SKM-1 (cell line): ENCODE measurements around the gene PDE9A.

ENCODE experiments used
- DNase-seq: peaks from one replicate; lab custom pipeline; 2025; ENCODE audit not compliant: unreplicated experiment; lab: John Stamatoyannopoulos, UW

The PDE9A gene

DNA sequence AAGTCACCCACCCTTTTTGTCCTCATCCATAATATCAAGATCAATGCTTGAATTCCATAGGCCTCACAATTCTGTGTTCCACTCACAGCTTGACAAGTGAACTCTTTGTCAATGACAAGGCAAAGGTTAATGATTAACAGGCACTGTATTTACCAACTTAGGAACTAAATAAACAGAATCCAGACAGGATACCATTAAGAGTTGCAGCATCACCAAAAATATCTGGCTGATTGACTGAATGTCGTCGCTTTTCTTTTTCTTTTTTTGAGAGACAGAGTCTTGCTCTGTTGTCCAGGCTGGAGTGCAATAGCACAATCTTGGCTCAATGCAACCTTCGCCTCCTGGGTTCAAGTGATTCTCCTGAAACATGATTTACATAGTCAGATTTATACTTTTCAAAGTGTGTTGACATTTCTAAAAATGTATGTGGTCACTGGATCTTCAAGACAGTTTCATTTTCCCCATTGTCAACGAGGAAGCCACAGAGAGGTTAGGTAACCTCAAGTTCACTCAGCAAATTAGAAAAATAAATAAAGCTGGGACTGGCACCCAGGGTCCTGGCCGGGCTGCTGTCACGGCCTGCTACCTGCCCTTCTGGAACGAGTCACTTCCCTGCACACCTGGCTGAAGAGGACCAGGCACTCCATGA, 81.0 kb downstream of the PDE9A start:
- DNase-seq: no peak

DNA sequence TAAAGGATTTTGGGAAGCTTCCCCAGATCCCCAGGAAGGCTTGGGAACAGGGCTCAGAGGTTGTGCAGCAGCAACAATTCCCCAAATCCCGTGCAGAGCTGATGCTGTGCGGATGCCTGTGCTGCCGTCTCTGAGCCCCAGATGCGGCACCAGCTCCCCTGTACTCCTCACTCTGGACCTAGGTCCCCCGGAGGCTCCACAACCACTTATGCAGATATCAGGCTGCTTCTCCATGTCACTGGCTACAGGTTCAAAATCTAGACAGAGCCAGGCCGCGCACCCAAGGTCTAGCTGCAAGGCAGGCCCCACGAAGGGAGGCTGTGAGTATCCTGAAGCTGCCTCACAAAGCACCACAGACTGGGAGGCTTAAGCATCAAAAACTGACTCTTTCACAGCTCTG, 81.6 kb downstream of the PDE9A start:
- DNase-seq: no peak

DNA sequence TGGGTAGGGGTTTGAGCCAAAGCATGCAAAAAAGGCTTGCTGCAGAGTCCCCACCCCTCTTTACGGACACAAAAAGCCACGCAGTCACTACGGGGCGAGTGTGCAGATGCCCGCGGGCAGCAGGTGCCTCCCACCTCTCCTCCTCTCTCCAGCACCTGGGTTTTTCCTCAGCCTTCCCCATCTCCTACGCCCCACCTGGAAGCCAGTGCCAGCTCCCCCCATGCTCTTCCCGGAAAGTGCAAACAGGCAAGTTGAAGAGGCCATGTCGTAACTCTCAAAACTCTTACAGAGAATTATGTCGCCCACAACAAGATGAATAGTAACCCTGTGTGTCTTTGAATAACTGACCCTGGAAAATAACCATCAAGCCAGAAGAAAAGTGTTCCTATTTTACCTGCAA, 82.5 kb downstream of the PDE9A start:
- no peak for DNase-seq

DNA sequence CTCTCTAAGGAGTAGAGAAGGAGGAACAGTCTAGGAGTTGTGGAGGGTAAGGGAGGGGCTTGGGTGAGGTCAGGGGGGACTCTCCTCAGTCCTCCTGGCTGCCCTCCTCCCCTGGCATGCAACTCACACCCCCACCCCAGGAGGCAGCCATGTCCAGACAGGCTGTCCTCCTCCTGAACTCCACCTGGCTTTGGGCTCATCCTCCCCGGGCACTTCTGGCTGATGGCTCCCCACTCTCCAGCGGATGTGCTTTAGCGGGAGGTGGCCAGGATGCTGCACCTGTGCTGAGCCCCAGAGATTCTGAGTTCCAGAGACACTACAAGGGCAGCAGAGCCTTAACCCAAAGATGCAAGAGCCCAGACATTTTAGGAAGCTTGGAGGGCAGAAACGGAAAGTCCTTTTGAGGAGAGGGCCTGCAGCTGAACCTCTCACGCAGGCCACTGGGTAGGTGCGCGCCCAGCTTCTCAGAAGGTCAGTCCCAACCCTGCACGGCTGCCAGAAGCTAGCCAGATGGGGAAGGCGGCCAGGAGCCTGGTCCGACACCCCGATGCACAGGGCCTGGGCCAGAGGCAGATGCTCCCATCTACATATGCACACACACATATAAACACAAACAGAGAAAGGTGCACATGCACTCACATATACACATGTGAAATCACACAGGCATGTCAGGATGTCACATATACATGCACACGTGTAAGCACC, 83.4 kb downstream of the PDE9A start:
- DNase-seq: no peak

DNA sequence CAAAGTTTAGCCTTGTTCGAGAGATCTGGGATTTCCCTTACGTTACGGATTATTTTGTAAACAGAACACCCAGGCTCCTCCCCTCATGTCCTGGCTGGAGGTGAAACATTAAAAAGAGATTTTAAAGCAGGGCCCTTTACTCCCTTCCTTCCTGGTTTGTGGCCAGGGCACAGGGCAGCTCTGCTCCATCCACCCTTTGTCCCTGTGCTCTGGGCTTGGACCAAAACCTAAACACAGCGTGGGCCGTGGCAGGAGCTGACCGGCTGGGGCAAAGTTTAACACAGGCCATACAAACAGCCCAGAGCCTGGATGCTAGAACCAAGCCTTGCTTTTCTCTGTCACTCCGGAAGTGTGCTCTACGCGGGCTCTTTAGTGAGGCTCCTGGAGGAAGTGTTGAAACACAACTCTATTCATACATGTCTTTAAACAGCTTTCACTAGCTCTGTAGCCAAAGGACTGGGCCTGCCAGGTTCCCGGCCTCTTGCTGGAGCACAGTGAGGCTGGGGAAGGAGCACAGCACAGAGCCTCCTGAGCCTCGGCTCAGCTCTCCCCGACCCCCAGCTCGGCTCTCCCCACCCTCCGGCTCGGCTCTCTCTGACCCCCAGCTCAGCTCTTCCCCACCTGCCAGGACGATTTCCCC, 84.7 kb downstream of the PDE9A start:
- DNase-seq: peak; percentile 16

DNA sequence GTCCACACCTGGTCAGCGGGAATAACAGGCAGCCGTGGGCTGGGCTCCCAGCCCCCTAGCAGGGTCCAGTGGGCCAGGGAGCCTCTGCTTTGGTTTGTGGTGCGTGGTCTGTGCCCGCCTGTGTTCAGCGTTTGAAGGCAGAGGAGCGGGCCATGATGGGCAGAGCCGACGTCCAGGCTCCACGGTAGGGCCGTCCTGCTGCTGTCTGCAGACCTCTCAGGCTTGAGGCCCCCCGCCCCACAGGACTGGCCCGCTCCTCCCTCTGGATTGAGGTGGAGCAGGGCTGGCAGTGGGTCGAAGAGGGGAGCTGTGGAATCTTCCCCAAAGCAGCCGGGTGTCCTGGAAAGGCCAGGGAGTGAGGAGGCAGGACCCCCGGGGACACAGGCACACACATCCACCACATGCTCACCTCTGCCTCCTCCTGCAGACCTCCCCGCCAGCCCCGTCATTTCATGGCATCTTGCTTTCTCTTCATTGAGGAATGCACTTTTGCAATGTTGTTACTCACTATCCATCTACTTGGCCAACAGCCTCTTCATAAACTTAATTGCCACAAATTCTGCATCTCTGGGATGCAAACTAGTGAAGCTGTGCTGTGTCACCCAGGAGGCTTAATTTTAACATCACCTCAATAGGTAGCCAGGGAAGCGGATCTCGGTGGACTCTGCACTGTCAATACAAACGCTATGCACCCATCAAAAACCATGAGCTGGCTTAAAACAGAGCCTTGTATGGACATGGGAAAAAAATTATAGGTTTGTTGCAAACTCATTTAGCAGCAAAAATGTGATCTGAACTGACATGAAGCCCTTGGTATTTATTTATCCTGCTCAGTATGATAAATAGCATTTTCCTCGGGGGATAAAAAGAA, 85.9 kb downstream of the PDE9A start:
- no peak for DNase-seq

DNA sequence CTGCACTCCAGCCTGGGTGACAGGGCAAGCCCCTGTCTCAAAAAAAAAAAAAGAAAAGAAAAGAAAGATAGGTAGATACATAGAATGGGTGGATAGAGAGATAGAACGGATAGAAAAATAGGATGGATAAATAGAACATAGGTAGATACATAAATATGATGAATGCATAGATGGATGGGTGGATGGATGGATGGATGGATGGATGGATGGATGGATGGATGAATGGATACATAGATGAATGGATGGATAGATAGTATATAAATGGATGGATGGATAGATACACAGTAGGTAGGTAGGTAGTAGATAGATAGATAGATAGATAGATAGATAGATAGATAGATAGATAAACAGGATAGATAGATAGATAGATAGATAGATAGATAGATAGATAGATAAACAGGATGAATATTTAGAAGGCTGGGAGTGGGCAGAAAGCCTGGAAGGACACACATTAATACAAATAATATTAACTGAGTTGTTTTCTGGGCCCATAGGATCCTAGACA, 87.0 kb downstream of the PDE9A start:
- DNase-seq: no peak

DNA sequence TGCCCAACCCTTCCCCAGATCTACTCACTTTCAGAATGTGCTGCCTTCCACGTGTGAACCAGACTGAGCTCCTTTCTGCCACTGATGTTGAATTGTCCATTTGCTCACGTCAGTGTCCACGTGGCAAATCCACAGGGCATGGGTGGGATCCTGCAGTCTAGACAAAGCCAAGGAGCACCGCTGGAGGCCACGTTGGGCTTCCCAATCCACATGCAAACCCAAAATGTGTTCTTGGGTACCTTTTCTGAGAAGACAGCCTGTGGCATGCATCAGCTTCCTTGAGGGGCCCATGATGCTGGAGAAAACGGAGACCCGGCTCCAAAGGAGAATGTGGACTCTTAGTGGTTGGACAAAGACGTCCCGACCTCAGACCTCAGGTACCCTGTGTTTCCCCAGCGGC, 87.6 kb downstream of the PDE9A start:
- DNase-seq: no peak

DNA sequence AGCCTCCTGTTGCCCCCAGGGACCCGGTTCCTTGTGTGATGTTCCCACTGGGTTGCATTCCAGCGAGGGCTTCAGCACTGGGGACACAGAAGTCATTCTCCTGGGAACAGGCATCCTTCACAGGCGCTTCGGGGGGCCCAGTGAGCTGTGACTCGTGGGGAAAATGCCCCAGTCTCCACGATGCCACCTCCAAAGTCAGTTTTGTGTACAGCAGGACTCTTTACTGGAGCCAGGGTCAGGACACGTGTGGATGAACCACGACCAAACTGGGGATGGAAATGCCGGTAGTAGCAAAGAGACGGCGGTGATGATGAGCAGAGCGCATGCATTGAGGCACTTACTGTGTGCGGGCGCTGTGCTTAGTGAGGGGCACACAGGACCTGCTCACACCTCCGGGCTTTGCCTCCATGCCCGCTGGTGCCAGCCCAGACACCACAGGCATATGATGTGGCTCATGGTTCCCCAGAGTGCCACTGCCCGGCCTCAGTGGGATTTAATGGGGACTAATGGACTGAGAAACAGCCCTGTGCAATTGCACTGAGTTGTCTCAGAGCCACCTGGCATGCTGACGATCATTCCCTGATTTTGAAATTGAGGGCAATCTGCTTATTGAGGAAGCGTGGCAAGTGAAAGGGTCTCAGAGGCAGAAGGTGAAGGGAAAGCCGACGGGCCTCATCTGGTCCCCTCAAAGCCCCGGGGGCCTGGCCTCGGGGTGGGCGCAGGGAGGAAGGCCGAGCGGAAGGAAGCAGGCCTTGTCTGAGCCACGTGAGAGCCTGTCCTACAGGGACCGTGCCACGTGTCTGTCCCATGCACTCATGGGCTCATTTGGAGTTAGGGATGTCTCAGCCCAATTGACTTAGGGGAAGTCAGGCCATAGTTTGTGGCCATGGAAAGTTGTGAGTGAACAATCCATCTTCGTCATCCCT, 91.4 kb downstream of the PDE9A start:
- no peak for DNase-seq

DNA sequence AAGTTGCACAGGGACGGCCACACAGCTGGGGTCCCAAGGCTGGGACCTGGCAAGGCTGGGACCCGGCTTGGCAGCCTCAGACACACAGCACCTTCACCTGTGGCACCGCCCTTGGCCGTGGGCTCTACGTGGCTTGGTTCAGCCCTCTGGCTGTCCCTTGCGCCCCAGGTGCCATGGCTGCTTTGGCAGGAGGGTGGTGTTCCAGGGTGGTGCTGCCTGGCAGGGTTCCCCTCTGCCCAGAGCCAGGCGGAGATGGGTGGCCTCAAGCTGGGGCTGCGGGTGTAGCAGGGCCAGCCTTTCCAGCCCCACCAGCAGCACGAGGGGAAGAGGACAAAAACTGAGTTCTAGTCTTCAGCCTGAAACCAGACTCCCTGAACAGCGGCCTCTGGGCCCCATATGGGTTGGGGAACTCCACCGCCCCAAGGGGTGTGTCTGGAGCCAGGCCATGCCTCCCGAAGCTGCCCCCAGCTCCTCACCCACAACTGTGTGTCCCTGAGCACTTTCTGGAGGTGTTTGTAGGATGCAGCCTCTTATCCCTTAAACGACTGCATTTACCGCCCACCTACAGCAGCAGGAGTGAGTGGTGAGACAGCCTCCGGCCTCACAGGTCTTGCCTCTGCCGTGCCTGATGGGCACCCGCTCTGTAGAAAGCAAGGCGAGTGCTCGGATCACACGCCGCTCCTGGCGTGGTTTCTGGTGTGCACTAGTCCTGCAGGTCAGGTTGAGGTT, 92.3 kb downstream of the PDE9A start:
- no peak for DNase-seq

DNA sequence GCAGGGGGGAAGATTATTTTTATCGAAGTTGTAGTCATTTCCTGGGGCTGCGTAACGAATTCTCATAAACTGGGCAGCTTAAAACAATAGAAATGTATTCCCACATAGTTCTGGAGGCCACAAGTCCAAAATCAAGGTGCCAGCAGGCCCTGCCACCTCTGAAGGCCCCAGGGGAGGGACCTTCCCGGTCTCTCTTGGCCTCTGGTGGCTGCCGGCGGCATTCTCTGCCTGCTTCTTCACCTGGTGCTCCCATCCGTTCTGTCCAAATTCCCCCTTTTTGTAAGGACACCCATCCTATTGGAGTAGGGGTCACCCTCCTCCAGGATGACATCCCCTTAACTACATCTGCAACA, 92.8 kb downstream of the PDE9A start:
- no peak for DNase-seq

DNA sequence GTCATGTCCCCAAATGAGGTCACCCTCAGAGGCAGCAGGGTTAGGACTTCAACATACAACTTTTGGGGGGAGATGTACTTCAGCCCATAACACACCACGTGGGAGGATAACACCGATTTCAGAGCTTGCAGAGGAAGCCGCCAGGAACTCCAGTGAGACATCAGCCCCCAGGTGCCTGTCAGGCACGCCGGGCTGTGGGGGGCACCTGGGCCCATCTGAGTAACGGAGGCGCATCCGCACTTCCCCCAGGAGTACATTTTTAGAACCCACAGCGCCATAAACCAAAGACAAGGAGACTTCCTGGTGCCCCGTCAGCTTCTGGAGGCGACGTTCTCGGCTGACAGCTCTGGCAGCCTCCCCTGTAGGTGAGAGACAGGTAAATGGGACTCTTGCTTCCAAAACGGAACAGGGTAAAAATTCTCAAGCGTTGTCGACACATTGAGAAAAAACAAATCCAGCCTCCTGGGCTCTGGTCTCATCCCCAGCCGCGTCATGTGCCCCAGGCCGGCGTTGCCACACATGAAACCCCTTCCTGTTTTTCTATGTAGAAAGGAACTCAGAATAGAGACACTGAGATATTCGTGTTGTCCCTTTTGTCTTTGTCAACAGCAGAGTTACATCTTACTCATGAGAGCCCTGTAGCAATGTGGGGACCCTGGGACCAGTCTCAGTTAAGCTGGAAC, 93.3 kb downstream of the PDE9A start:
- DNase-seq: peak; percentile 7

DNA sequence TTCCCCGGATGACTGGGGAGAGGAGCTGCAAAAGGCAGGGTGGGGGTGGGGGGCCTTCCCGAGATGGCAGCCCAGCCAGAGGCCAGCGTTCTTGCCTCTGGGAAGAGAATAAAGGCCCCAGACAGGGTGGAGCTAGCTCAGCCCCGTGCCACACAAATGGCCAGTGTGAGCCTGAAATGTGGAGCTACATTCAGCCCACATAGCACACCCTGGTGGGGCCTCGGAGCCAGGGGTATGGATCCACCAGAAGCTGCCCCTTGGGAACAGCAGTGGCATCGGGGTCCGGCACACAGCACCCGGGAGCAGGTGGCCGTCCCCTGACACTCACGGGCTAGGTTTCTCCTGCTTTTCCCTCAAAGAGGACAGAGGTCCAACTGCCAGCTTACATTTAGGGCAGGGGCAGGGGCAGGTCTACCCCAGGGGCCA, 93.9 kb downstream of the PDE9A start:
- no peak for DNase-seq

DNA sequence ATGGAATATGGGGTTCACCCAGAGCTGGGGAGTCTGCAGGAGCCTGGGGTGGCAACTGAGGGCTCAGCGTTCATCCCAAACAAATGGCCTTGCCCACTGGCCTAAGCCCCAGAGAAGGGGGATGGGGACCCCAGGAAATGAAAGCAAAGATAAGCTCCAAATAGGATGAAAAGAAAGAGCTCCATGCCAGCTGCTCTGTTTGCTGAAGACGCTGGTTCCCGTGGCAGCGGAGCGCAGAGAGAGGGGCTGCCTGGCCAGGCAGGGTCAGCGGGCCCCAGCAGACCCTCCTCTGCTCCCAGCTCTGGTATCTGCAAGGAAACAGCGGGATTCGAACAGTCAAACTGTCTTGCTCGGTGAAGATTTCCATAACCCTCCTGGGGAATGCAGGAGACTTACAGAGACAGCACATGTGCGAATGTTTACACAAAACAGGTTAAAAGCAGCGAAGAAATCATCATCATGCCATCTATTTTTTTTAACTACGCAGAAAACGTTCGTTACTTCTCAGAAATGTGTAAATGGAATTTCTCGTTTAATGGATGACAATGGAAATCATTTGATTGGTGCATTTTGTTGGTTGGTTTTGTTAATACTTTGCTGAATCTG, 94.4 kb downstream of the PDE9A start:
- no peak for DNase-seq

DNA sequence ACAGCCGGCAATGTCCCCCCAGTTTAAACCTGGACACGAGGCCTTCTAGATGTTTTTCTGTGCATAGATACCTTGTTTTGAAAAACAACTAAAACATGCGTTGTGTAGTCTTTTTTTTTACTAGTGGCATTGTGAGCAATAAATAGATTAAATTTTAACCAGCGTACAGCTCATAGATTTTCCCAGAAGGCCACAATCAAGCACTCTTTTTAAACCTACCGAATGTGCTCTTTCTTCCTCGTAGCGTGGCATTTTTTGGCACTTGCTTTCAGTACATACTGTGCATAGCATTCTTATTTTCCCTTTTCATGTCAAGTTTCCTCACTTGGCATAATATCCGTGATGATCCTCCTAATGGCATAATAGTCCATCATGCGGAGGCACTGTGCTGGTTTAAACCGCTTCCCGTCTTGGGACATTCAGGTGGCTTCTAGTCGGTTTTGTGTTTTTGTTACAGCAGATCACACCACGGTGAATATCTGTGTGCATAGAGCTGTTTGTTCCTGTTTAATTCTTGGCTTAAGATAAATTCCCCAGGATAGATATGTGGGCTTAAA, 95.3 kb downstream of the PDE9A start:
- DNase-seq: no peak

DNA sequence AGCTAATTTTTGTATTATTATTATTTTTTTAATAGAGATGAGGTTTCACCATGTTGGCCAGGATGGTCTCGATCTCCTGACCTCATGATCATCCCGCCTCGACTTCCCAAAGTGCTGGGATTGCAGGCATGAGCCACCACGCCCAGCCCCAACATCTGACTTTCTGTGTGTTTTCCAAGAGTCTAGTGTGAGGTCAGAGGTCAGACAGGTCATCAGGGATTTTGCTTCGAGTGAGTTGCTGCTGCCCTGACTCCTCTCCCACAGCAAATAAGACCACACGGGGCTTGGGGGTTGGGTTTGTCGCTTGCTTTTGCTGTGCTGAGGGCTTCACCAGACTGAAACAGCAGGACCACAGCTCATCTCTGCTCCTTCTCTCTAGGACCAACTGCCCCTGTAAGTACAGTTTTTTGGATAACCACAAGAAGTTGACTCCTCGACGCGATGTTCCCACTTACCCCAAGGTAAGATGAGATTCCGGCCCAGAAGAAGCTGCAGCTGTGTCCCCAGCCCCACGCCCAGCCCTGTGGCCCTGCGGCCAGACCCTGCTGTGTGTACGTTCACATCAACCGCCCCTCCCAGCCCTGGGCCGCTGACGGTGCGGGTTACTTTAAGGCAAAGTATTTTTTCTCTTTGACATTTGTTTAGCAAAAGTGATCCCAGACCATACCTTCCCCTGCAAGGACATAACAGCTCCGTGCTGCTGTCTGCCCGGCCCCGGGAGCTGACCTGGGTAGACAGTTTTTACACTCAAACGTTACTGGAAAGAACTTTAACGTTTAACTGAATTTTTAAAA, 97.5 kb downstream of the PDE9A start:
- no peak for DNase-seq

DNA sequence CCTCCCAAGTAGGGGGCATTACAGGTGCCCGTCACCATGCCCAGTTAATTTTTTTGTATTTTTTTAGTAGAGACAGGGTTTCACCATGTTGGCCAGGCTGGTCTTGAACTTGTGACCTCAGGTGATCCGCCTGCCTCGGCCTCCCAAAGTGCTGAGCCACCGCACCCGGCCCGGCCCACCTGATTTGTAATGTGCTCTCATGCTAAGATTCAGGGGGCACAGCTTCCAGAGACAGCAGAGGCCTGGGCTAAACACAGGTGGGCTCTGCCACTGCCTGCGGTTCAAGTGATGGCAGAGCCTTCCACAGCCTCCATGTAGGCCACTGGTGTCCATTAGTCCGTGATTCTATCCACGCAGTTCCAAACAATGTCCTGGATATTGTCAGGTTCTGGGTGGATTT, 98.4 kb downstream of the PDE9A start:
- no peak for DNase-seq

DNA sequence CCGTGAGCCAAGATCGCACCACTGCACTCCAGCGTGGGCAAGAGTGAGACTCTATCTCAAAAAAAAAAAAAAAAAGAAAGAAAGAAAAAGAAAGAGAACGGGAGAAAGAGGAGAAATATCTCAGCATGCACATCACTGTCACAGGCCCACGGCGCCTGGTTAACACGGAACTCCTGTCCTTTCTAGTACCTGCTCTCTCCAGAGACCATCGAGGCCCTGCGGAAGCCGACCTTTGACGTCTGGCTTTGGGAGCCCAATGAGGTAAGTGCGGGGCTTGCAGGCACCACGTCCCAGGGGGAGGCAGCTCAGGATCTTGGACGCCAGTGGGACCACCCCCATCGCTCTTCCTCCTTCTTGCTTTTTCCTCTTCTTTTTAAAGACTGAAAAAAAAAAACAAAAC, 100.4 kb downstream of the PDE9A start:
- no peak for DNase-seq
